Measurements from ENCODE around the gene ATG16L2. TPM values are rescaled to one million over a fixed set of nuclear protein-coding genes. Genes with fewer than 3 reads are reported as not detected.

ATG16L2 gene
- total RNA-seq, 1 experiment from 2014 or later = 16.2 TPM

DNA sequence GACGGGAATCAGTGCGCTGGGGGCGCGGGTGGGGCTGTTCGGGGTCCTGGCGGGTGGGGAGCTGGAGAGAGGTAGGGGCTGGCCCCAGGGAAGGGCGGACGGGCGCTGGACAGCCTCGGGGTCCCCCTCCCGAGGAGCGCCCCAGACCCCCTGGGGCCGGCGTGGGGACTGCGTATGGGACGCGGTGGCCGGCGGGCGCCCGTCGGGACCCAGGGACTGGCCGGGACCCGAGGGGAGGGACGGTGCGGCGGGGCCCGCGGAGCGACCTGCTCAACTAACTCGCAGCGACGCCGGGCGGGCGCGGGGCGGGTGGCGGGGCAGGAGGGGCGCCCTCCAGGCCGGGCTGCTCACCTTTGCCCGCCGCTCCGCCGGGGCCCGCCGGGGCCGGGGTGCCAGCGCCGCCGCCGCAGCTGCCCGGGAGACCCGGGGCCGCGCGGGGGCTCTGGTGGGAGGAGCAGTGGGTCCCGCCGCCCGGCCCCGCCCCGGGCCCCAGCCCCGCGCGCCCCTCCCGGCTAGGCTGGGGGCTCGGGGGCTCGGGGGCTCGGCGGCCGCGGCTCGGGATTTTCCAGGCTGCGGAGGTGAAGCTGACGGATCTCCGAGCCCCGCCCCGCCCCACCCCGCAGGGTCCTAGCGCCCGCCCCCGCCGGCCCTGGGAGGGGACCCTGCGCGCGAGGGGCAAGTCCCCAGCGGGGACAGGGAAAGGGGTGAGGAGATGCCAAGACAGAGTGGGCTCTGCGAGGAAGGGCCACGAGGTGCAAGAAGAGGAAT lies 32.7 kb upstream of the ATG16L2 start:
- POLR2A ChIA-PET (ENCODE audit: unreplicated experiment) = interaction anchor here (0.7 kb wide), 2 partner anchors 109 to 691 kb away, joined by 3 to 4 read pairs; no protein-coding TSS in a partner anchor
- peak; percentile 52 for ATAC-seq

DNA sequence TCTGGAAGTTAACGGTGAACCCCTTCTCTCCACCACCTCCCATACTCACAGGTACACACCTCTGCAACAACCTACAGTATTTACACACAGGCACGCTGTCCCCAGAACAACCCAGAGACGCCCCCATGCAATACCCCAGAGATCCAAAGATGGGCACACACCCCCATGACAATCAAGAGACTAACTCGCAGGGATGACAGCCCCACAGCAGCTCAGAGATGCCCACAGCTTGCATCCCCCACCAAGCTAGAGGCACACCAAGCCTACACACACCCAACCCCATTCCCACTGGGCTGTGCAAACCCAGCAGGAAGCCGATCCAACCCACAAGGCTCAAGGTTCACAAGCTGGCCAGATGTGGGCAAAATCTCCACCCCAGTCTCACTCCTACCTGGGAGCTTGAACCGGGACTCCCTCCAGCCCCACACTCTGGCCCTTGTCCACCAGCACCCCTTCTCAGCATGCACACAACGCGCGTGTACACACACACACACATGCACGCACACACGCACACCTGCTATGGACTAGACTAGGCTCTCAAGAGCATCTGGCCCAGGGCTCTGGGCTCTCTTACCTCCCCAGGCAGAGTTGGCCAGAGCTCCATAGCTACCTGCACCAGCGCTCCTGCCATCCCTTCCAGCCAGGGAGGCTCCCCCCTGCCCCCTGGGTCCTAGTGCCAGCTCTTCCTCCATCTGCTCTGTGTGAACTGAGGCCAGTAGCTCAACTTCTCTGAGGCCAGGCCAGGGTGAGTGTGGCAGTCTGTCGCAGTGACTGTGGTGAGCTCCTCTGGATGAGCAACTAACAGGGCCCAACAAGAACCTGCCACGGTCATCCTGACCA lies 31.9 kb upstream of the ATG16L2 start:
- H2AFZ ChIP-seq (ENCODE audit: low read length) = peak overlapping the region; percentile 56
- POLR2A ChIA-PET (ENCODE audit: unreplicated experiment) = interaction anchor here (0.7 kb wide), 2 partner anchors 110 to 692 kb away, joined by 3 to 4 read pairs; no protein-coding TSS in a partner anchor
- peak overlapping the region; percentile 51 for H3K4me3 ChIP-seq (ENCODE audit: low read length)
- CTCF ChIA-PET = interaction anchor here (0.6 kb wide), 1 partner anchor 14 kb away, joined by 3 read pairs; no protein-coding TSS in a partner anchor
- H4K20me1 ChIP-seq (ENCODE audit: low read length) = no peaks in the 10 kb centered on the region
- H3K9me2 ChIP-seq (replicated peaks; ENCODE audit: low read length) = no peaks in the 10 kb centered on the region
- H3K36me3 ChIP-seq (ENCODE audit: low read depth, low read length) = no peaks in the 10 kb centered on the region
- H3F3A ChIP-seq (ENCODE audit: low read length, unreplicated experiment) = no peaks in the 10 kb centered on the region
- H3K27me3 ChIP-seq (ENCODE audit: low read length) = no peaks in the 10 kb centered on the region
- no peaks in the 10 kb centered on the region for H3K9me3 ChIP-seq (ENCODE audit: low read length)
- no peak overlapping the region for H3K9ac ChIP-seq (ENCODE audit: low read length)
- TF ChIP-seq EZH2phosphoT487 (IDR thresholded peaks at IDR 0.05; ENCODE audit: borderline replicate concordance, low read length) = no peak
- TF ChIP-seq, protein P1, sequence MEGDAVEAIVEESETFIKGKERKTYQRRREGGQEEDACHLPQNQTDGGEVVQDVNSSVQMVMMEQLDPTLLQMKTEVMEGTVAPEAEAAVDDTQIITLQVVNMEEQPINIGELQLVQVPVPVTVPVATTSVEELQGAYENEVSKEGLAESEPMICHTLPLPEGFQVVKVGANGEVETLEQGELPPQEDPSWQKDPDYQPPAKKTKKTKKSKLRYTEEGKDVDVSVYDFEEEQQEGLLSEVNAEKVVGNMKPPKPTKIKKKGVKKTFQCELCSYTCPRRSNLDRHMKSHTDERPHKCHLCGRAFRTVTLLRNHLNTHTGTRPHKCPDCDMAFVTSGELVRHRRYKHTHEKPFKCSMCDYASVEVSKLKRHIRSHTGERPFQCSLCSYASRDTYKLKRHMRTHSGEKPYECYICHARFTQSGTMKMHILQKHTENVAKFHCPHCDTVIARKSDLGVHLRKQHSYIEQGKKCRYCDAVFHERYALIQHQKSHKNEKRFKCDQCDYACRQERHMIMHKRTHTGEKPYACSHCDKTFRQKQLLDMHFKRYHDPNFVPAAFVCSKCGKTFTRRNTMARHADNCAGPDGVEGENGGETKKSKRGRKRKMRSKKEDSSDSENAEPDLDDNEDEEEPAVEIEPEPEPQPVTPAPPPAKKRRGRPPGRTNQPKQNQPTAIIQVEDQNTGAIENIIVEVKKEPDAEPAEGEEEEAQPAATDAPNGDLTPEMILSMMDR (conservative IDR thresholded peaks at IDR 0.05; ENCODE audit: low read depth, low read length) = no peak
- no peak for TF ChIP-seq EZH2 (IDR thresholded peaks at IDR 0.05; ENCODE audit: low read length, unreplicated experiment)
- H3K4me2 ChIP-seq (ENCODE audit: low read length) = peak overlapping the region; percentile 77
- no TSS peak for BruUV-seq (replicated peaks)
- intact Hi-C loops (cut with micrococcal nuclease) = no loop called here
- peaks cover 35% of the 10 kb centered on the region for H3K4me1 ChIP-seq (ENCODE audit: insufficient read depth, low read length)
- peak; percentile 30 for ATAC-seq
- no peak for DNase-seq
- peaks cover 7% of the 10 kb centered on the region; the same call in 1 of the 2 replicates for H3K79me2 ChIP-seq (ENCODE audit: low read length)
- no peak overlapping the region for H3K27ac ChIP-seq (ENCODE audit: low read length)

More for the DNA sequence above, 32.7 kb upstream of the ATG16L2 start:
- Histone ChIP-seq H3K4me2 (ENCODE audit: low read length) (peak overlapping the region; percentile 86), H3K4me1 (ENCODE audit: insufficient read depth, low read length) (peaks cover 27% of the 10 kb centered on the region), H3K27ac (ENCODE audit: low read length) (0 out of 2 replicates have a peak overlapping the region, but pooled peaks have one; percentile 5), H3K9me2 (replicated peaks; ENCODE audit: low read length) (no peaks in the 10 kb centered on the region), H3K9me3 (ENCODE audit: low read length) (no peaks in the 10 kb centered on the region), H3K27me3 (ENCODE audit: low read length) (no peaks in the 10 kb centered on the region), H4K20me1 (ENCODE audit: low read length) (no peaks in the 10 kb centered on the region), H3F3A (ENCODE audit: low read length, unreplicated experiment) (no peaks in the 10 kb centered on the region), H3K4me3 (ENCODE audit: low read length) (peak overlapping the region; percentile 72), H3K36me3 (ENCODE audit: low read depth, low read length) (no peaks in the 10 kb centered on the region), H3K9ac (ENCODE audit: low read length) (peak overlapping the region; percentile 55), H3K79me2 (ENCODE audit: low read length) (peaks cover 7% of the 10 kb centered on the region; the same call in 1 of the 2 replicates), H2AFZ (ENCODE audit: low read length) (peak overlapping the region; percentile 93)
- intact Hi-C loops (cut with micrococcal nuclease) = no loop called here
- peak; percentile 28 for DNase-seq
- CTCF ChIA-PET = interaction anchor here (0.6 kb wide), 1 partner anchor 13 kb away, joined by 3 read pairs; no protein-coding TSS in a partner anchor
- TF ChIP-seq EZH2 (IDR thresholded peaks at IDR 0.05; ENCODE audit: low read length, unreplicated experiment) (no peak), EZH2phosphoT487 (IDR thresholded peaks at IDR 0.05; ENCODE audit: borderline replicate concordance, low read length) (no peak)
- TF ChIP-seq, protein P1 (conservative IDR thresholded peaks at IDR 0.05; ENCODE audit: low read depth, low read length) = no peak
- BruUV-seq (replicated peaks) = no TSS peak
